ENCODE results near the gene CCDC169. TPM values are rescaled to one million over a fixed set of nuclear protein-coding genes. Genes with fewer than 3 reads are reported as not detected.
"Not testable (repeated sequence)": the region's sequence is repeated elsewhere in the genome, so short reads cannot be mapped to it uniquely, and the experiment has no call there.

CCDC169 gene
- total and polyA plus RNA-seq, 2 of the 13 experiments (the other 11 are each of a cell fraction or from before 2014, with no cell fraction given), result 0.25 to 0.33 TPM

DNA sequence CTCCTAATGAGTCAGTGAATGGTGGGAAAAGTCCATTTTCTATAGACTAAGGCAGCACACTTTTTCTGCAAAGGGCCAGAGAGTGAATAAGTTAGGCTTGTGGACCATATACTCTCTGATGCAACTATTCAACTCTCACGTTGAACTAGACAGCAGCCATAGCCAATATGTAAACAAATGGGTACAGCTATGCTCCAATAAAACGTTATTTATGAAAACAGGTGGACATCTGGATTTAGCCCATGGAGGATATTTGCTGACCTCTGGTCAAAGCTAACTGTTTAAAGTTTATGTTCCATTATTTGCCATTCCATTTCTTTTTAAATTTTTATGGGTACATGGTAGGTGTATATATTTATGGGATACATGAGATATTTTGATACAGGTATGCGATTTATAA lies 4.7 kb upstream of the CCDC169 start:
- H3K27ac ChIP-seq (ENCODE audit: extremely low read length, insufficient read depth, low read length), result no peak overlapping the region
- whole genome bisulfite sequencing (ENCODE audit: low lambda C conversion rate), result 50% methylated on average over 3 of the region's 3 CpGs

DNA sequence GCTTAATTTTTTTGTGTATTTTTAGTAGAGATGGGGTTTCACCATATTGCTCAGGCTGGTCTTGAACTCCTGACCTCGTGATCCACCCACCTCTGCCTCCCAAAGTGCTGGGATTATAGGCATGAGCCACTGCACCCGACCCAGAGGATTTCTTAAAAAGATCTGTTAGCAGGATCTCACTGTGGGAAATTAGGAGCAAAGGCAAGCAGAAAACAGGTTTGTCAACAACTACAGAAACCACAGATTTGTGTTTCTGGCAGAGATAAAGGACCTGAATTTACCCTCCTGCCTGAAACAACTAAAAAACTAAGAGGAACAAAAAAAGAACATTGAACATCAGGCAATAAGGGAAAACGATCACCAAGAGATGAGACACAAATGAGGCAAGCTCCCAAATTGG lies 1.9 kb upstream of the CCDC169 start:
- H3K9me3 ChIP-seq (ENCODE audit: low read length); H3K36me3 ChIP-seq (replicated peaks in 1 of 2; ENCODE audit: control insufficient read depth in 1 of 2, insufficient read depth in 2 of 2, low read length in 2 of 2); H2AFZ ChIP-seq (ENCODE audit: low read length); intact Hi-C loops (cut with micrococcal nuclease; ENCODE audit: unreplicated experiment); H3K27ac ChIP-seq (ENCODE audit: extremely low read length, insufficient read depth, low read length); CTCF ChIA-PET (ENCODE audit: low intra/inter-chr PET ratio, low total read pairs); H3K4me2 ChIP-seq (ENCODE audit: low read depth, low read length); POLR2A ChIA-PET; H3K9ac ChIP-seq (ENCODE audit: insufficient read depth, low read depth, low read length); H4K20me1 ChIP-seq (ENCODE audit: insufficient read depth, low read length); BruUV-seq (replicated peaks); in situ Hi-C loops (cut with HindIII; ENCODE audit: extremely low pct_ligation_motif_present, low pct_unique_long_range_greater_than_20kb); H3K79me2 ChIP-seq (ENCODE audit: insufficient read depth, low read length); DNase-seq (ENCODE audit: low spot score); H3K4me1 ChIP-seq (ENCODE audit: insufficient read depth, low read length); ATAC-seq; FAIRE-seq; H3K27me3 ChIP-seq (ENCODE audit: control insufficient read depth in 1 of 2, insufficient read depth in 2 of 2, low read length in 2 of 2); H3K4me3 ChIP-seq (replicated peaks in 1 of 3; ENCODE audit: insufficient read depth in 1 of 3, low read depth in 2 of 3, low read length in 3 of 3): not testable (repeated sequence)
- WGBS (ENCODE audit: low lambda C conversion rate), result 5% methylated on average over 3 of the region's 3 CpGs

More for the DNA sequence above, 4.7 kb upstream of the CCDC169 start:
- Histone ChIP-seq H3K9me3 (ENCODE audit: low read length) (no peaks in the 10 kb centered on the region), H3K4me1 (ENCODE audit: insufficient read depth, low read length) (no peaks in the 10 kb centered on the region), H4K20me1 (ENCODE audit: insufficient read depth, low read length) (no peaks in the 10 kb centered on the region), H3K36me3 (replicated peaks in 1 of 2; ENCODE audit: control insufficient read depth in 1 of 2, insufficient read depth in 2 of 2, low read length in 2 of 2) (no peaks in the 10 kb centered on the region), H3K79me2 (ENCODE audit: insufficient read depth, low read length) (no peaks in the 10 kb centered on the region), H3K4me3 (replicated peaks in 1 of 3; ENCODE audit: insufficient read depth in 1 of 3, low read depth in 2 of 3, low read length in 3 of 3) (no peak overlapping the region), H3K9ac (ENCODE audit: insufficient read depth, low read depth, low read length) (no peak overlapping the region), H3K27me3 (ENCODE audit: control insufficient read depth in 1 of 2, insufficient read depth in 2 of 2, low read length in 2 of 2) (peaks cover 0 to 6% of the 10 kb centered on the region in 2 experiments; a peak in 3 of 5 replicates), H3K4me2 (ENCODE audit: low read depth, low read length) (no peak overlapping the region), H2AFZ (ENCODE audit: low read length) (no peak overlapping the region)
- ChIA-PET CTCF (ENCODE audit: low intra/inter-chr PET ratio, low total read pairs) (no interaction called here), POLR2A (no interaction called here)
- DNase-seq (ENCODE audit: low spot score) (no peak), ATAC-seq (no peak), FAIRE-seq (no peak)
- TF ChIP-seq ZNF10 (CRISPR knock-in tag; IDR thresholded peaks at IDR 0.05; ENCODE audit: borderline replicate concordance, low read depth) (no peak), NR2F1 (CRISPR knock-in tag; IDR thresholded peaks at IDR 0.05) (no peak), NFE2 (CRISPR knock-in tag; IDR thresholded peaks at IDR 0.05) (no peak), ATF1 (CRISPR knock-in tag; IDR thresholded peaks at IDR 0.05) (no peak), FIP1L1 (IDR thresholded peaks at IDR 0.05; ENCODE audit: borderline replicate concordance, insufficient read depth, low read depth, low read length) (no peak), RARA (CRISPR knock-in tag; IDR thresholded peaks at IDR 0.05) (no peak), ZNF510 (CRISPR knock-in tag; IDR thresholded peaks at IDR 0.05; ENCODE audit: low read depth) (no peak), HNRNPLL (IDR thresholded peaks at IDR 0.05; ENCODE audit: low read depth, low read length, poor library complexity, severe bottlenecking) (no peak), NBN (conservative IDR thresholded peaks at IDR 0.05) (no peak), ZNF260 (CRISPR knock-in tag; IDR thresholded peaks at IDR 0.05; ENCODE audit: borderline replicate concordance, low read depth) (no peak), ZNF552 (CRISPR knock-in tag; IDR thresholded peaks at IDR 0.05; ENCODE audit: borderline replicate concordance) (no peak)
- TF ChIP-seq, protein P1, sequence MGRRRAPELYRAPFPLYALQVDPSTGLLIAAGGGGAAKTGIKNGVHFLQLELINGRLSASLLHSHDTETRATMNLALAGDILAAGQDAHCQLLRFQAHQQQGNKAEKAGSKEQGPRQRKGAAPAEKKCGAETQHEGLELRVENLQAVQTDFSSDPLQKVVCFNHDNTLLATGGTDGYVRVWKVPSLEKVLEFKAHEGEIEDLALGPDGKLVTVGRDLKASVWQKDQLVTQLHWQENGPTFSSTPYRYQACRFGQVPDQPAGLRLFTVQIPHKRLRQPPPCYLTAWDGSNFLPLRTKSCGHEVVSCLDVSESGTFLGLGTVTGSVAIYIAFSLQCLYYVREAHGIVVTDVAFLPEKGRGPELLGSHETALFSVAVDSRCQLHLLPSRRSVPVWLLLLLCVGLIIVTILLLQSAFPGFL (CRISPR knock-in tag; IDR thresholded peaks at IDR 0.05), result no peak
- TF ChIP-seq, protein P2, sequence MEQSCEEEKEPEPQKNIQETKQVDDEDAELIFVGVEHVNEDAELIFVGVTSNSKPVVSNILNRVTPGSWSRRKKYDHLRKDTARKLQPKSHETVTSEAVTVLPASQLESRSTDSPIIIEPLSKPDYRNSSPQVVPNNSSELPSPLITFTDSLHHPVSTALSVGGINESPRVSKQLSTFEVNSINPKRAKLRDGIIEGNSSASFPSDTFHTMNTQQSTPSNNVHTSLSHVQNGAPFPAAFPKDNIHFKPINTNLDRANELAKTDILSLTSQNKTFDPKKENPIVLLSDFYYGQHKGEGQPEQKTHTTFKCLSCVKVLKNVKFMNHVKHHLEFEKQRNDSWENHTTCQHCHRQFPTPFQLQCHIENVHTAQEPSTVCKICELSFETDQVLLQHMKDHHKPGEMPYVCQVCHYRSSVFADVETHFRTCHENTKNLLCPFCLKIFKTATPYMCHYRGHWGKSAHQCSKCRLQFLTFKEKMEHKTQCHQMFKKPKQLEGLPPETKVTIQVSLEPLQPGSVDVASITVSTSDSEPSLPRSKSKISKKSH (CRISPR knock-in tag; IDR thresholded peaks at IDR 0.05; ENCODE audit: borderline replicate concordance), result no peak
- TF ChIP-seq, protein P3, sequence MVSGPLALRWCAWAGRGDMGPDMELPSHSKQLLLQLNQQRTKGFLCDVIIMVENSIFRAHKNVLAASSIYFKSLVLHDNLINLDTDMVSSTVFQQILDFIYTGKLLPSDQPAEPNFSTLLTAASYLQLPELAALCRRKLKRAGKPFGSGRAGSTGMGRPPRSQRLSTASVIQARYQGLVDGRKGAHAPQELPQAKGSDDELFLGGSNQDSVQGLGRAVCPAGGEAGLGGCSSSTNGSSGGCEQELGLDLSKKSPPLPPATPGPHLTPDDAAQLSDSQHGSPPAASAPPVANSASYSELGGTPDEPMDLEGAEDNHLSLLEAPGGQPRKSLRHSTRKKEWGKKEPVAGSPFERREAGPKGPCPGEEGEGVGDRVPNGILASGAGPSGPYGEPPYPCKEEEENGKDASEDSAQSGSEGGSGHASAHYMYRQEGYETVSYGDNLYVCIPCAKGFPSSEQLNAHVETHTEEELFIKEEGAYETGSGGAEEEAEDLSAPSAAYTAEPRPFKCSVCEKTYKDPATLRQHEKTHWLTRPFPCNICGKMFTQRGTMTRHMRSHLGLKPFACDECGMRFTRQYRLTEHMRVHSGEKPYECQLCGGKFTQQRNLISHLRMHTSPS (CRISPR knock-in tag; IDR thresholded peaks at IDR 0.05; ENCODE audit: low read depth), result no peak
- in situ Hi-C loops (cut with HindIII; ENCODE audit: extremely low pct_ligation_motif_present, low pct_unique_long_range_greater_than_20kb), result no loop called here
- no TSS peak for BruUV-seq (replicated peaks)
- intact Hi-C loops (cut with micrococcal nuclease; ENCODE audit: unreplicated experiment), result no loop called here
